ENCODE measurements around the gene AKAP6. TPM values are rescaled to one million over a fixed set of nuclear protein-coding genes. Genes with fewer than 3 reads are reported as not detected.

The AKAP6 gene
- total RNA-seq, 1 experiment from 2014 or later: 1.9 TPM

DNA sequence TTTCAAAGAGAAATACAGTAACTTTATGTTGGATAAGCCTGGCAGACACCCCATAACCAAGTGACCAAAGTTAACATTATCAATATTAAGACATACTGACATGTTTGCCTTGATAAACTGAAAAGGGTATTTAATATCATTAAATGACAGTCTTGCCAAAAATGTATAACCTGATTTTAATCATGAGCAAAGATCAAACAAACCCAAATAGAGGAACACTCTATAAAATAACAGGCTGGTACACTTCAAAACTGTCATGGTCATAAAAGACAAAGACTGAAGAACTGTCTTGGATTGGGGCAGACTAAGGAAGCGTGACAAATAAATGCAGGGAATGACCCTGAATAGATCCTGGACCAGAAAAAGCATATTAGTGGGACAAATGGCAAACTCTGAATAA is 64.0 kb downstream of the AKAP6 start (continued):
- TF ChIP-seq, protein P1, sequence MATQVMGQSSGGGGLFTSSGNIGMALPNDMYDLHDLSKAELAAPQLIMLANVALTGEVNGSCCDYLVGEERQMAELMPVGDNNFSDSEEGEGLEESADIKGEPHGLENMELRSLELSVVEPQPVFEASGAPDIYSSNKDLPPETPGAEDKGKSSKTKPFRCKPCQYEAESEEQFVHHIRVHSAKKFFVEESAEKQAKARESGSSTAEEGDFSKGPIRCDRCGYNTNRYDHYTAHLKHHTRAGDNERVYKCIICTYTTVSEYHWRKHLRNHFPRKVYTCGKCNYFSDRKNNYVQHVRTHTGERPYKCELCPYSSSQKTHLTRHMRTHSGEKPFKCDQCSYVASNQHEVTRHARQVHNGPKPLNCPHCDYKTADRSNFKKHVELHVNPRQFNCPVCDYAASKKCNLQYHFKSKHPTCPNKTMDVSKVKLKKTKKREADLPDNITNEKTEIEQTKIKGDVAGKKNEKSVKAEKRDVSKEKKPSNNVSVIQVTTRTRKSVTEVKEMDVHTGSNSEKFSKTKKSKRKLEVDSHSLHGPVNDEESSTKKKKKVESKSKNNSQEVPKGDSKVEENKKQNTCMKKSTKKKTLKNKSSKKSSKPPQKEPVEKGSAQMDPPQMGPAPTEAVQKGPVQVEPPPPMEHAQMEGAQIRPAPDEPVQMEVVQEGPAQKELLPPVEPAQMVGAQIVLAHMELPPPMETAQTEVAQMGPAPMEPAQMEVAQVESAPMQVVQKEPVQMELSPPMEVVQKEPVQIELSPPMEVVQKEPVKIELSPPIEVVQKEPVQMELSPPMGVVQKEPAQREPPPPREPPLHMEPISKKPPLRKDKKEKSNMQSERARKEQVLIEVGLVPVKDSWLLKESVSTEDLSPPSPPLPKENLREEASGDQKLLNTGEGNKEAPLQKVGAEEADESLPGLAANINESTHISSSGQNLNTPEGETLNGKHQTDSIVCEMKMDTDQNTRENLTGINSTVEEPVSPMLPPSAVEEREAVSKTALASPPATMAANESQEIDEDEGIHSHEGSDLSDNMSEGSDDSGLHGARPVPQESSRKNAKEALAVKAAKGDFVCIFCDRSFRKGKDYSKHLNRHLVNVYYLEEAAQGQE (IDR thresholded peaks at IDR 0.05; ENCODE audit: low read depth): no peak
- TF ChIP-seq SIN3A (IDR thresholded peaks at IDR 0.05; ENCODE audit: low read depth) (no peak), CEBPB (IDR thresholded peaks at IDR 0.05; ENCODE audit: low read depth) (no peak)
- TF ChIP-seq, protein P2, sequence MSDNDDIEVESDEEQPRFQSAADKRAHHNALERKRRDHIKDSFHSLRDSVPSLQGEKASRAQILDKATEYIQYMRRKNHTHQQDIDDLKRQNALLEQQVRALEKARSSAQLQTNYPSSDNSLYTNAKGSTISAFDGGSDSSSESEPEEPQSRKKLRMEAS (IDR thresholded peaks at IDR 0.05): no peak

DNA sequence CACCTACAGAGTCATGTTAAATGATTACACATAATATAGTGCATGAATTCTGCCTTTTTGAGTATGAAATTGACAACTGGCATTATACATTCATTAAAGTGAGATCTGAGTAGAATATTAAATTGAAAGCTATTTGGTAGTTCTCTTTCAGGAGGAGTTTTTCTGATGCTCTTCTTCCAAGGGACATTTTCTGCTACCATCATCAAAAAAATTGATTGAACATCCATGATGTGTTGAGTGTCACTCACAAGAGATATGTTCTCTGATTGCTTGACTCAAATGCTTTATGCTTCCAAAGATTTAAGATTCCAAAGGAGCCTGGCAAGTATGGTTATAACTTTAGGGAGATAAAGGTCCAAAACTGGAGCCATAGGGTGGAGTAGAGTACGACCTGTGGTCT is 64.9 kb downstream of the AKAP6 start:
- Histone ChIP-seq H3K27ac (ENCODE audit: low read depth, low read length) (no peak overlapping the region), H3K4me1 (ENCODE audit: control insufficient read depth in 1 of 2, insufficient read depth in 2 of 2, low read length in 2 of 2) (no peaks in the 10 kb centered on the region), H4K20me1 (ENCODE audit: insufficient read depth) (0 out of 2 replicates have a peak, but pooled peaks cover 4% of the 10 kb centered on the region), H3K27me3 (ENCODE audit: insufficient read depth, low read length) (no peaks in the 10 kb centered on the region), H3K9ac (ENCODE audit: low read length) (no peak overlapping the region), H3K9me2 (ENCODE audit: insufficient read depth) (no peaks in the 10 kb centered on the region; the same call in 1 of the 2 replicates), H3K9me3 (ENCODE audit: control insufficient read depth in 1 of 2, insufficient read depth in 1 of 2, low read depth in 1 of 2, low read length in 2 of 2) (no peaks in the 10 kb centered on the region), H2AFZ (ENCODE audit: low read depth, low read length, poor library complexity, severe bottlenecking) (no peak overlapping the region), H3K4me2 (ENCODE audit: low read length) (no peak overlapping the region), H3K4me3 (replicated peaks in 1 of 2; ENCODE audit: low read depth in 1 of 2, low read length in 2 of 2) (no peak overlapping the region), H3K36me3 (ENCODE audit: control insufficient read depth in 1 of 2, insufficient read depth in 2 of 2, low read length in 2 of 2) (no peaks in the 10 kb centered on the region), H3K79me2 (ENCODE audit: insufficient read depth, low read length) (no peaks in the 10 kb centered on the region)
- intact Hi-C loops (cut with micrococcal nuclease): no loop called here
- no peak for DNase-seq (ENCODE audit: low read depth, low spot score)
- no TSS peak for BruUV-seq (replicated peaks)
- ChIA-PET CTCF (no interaction called here), POLR2A (no interaction called here), RAD21 (ENCODE audit: low non-redundant PET in 1 of 2, low total read pairs in 2 of 2, uncharacterized antibody in 2 of 2, unreplicated experiment in 2 of 2) (no interaction called here)
- ATAC-seq: no peak
- TF ChIP-seq, protein P2 (IDR thresholded peaks at IDR 0.05): no peak
- TF ChIP-seq, protein P1 (IDR thresholded peaks at IDR 0.05; ENCODE audit: low read depth): no peak
- TF ChIP-seq EZH2phosphoT487 (IDR thresholded peaks at IDR 0.05; ENCODE audit: borderline replicate concordance) (no peak), ZNF274 (IDR thresholded peaks at IDR 0.05; ENCODE audit: low read depth, low read length) (no peak), EGR1 (IDR thresholded peaks at IDR 0.05; ENCODE audit: low read depth) (no peak), RAD21 (IDR thresholded peaks at IDR 0.05; ENCODE audit: low read depth) (no peak), JUND (IDR thresholded peaks at IDR 0.05) (no peak), YY1 (IDR thresholded peaks at IDR 0.05; ENCODE audit: extremely low read depth, insufficient replicate concordance, low read depth, low read length) (no peak), FOSL1 (IDR thresholded peaks at IDR 0.05; ENCODE audit: low read depth) (no peak), SIN3A (IDR thresholded peaks at IDR 0.05; ENCODE audit: low read depth) (no peak)
- TF ChIP-seq, protein P3, sequence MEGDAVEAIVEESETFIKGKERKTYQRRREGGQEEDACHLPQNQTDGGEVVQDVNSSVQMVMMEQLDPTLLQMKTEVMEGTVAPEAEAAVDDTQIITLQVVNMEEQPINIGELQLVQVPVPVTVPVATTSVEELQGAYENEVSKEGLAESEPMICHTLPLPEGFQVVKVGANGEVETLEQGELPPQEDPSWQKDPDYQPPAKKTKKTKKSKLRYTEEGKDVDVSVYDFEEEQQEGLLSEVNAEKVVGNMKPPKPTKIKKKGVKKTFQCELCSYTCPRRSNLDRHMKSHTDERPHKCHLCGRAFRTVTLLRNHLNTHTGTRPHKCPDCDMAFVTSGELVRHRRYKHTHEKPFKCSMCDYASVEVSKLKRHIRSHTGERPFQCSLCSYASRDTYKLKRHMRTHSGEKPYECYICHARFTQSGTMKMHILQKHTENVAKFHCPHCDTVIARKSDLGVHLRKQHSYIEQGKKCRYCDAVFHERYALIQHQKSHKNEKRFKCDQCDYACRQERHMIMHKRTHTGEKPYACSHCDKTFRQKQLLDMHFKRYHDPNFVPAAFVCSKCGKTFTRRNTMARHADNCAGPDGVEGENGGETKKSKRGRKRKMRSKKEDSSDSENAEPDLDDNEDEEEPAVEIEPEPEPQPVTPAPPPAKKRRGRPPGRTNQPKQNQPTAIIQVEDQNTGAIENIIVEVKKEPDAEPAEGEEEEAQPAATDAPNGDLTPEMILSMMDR (IDR thresholded peaks at IDR 0.05 in 2 of 3, conservative IDR thresholded peaks at IDR 0.05 in 1 of 3; ENCODE audit: borderline replicate concordance in 1 of 3, insufficient read depth in 1 of 3, low read depth in 2 of 3, low read length in 2 of 3): no peak
- TF ChIP-seq, protein P4, sequence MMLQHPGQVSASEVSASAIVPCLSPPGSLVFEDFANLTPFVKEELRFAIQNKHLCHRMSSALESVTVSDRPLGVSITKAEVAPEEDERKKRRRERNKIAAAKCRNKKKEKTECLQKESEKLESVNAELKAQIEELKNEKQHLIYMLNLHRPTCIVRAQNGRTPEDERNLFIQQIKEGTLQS (IDR thresholded peaks at IDR 0.05): no peak
